ENCODE data around the gene BABAM2. TPM values are rescaled to one million over a fixed set of nuclear protein-coding genes. Genes with fewer than 3 reads are reported as not detected.
A peak's percentile ranks its signal among the peaks of the same experiment; 100 is the strongest.

Gene BABAM2
- total RNA-seq, 1 donor from 2014 or later = 34.6 TPM

DNA sequence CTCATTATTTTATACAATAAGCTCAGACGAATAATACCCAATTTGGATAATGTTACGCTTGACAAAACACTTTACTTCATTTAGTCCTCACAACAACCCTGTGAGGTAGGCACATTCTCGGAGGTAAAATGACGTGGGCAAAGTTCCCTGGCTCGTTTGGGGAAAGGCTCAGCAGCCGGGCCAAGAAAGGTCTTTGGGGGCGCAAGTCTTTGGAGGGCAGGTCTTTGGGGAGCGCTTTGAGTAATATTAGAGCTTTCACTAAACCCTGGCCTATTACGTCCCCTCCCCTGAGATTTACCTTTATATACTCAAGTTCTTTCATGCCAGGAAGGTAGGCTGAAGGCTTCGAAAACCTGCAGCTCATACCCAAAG, 769 bp upstream of the BABAM2 start:
- peak overlapping the region; percentile 73 for H3K4me2 ChIP-seq
- Mint-ChIP-seq H3K9me3 (no peaks in the 10 kb centered on the region), H3K36me3 (no peaks in the 10 kb centered on the region), H3K4me1 (peaks cover 21% of the 10 kb centered on the region), H3K4me3 (peak overlapping the region; percentile 96), H3K27ac (peak overlapping the region; percentile 97), H3K27me3 (ENCODE audit: insufficient read depth, low read depth) (peaks cover 2% of the 10 kb centered on the region)
- peaks cover under 1% of the 10 kb centered on the region for H3K36me3 ChIP-seq
- H3K9ac ChIP-seq = no peak overlapping the region
- H3K79me2 ChIP-seq (ENCODE audit: low read depth) = peaks cover 31% of the 10 kb centered on the region
- H4K20me1 ChIP-seq (ENCODE audit: low read depth) = no peaks in the 10 kb centered on the region
- H3K27me3 ChIP-seq = no peaks in the 10 kb centered on the region
- peak overlapping the region; percentile 97 for H2AFZ ChIP-seq (replicated peaks)
- H3F3A ChIP-seq (ENCODE audit: low read depth) = peaks cover 8% of the 10 kb centered on the region
- DNase-seq (ENCODE audit: low spot score) = no peak
- TF ChIP-seq EZH2phosphoT487 (IDR thresholded peaks at IDR 0.05) (no peak), EZH2 (IDR thresholded peaks at IDR 0.05) (no peak)
- TF ChIP-seq, protein P1, sequence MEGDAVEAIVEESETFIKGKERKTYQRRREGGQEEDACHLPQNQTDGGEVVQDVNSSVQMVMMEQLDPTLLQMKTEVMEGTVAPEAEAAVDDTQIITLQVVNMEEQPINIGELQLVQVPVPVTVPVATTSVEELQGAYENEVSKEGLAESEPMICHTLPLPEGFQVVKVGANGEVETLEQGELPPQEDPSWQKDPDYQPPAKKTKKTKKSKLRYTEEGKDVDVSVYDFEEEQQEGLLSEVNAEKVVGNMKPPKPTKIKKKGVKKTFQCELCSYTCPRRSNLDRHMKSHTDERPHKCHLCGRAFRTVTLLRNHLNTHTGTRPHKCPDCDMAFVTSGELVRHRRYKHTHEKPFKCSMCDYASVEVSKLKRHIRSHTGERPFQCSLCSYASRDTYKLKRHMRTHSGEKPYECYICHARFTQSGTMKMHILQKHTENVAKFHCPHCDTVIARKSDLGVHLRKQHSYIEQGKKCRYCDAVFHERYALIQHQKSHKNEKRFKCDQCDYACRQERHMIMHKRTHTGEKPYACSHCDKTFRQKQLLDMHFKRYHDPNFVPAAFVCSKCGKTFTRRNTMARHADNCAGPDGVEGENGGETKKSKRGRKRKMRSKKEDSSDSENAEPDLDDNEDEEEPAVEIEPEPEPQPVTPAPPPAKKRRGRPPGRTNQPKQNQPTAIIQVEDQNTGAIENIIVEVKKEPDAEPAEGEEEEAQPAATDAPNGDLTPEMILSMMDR (IDR thresholded peaks at IDR 0.05) = no peak
- H3K4me1 ChIP-seq = peaks cover 7% of the 10 kb centered on the region
- no peaks in the 10 kb centered on the region for H3K9me3 ChIP-seq (ENCODE audit: low read depth)
- H3K27ac ChIP-seq = no peak overlapping the region
- peak overlapping the region; percentile 82 for H3K4me3 ChIP-seq

DNA sequence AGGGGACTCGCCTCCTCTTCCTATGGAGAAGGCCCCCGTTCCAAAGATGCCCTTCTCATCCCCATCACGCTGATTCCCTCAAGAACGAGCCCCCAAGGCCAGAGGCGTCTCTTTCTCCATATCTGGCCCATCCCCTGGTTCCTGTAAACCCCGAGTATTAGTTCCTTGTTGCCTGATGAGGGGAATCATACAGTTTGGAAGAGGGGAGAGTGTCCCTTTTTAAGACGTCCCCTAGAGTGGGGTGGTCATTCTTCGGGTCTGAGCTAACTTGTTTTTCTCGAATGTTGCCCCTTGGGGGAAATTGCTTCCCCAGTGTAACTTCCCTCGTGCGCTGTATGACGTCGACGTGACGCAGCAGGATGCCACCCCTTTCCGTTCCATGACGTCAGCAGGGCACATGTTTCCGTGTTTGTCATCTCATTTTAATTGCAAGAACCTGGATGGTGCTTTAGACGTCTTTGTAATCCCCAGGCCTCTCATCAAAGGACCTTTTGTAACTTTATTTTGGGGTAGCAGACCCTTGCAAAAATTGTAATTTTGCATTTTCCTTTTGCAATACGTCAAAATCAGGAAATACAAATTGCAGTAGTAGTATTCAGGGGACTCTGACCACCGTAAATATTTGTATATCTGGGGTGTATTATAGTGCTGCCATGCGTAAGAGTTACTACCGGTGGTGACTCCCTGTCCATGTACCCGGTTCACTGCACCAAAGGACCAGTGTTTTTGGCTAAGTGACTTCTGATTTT, 569 bp downstream of the BABAM2 start:
- peak overlapping the region; percentile 73 for H3K4me2 ChIP-seq
- Mint-ChIP-seq H3K4me3 (peak overlapping the region; percentile 96), H3K36me3 (peaks cover 3% of the 10 kb centered on the region), H3K4me1 (peaks cover 17% of the 10 kb centered on the region), H3K27me3 (ENCODE audit: insufficient read depth, low read depth) (peaks cover 2% of the 10 kb centered on the region), H3K9me3 (no peaks in the 10 kb centered on the region), H3K27ac (peak overlapping the region; percentile 72)
- H3K79me2 ChIP-seq (ENCODE audit: low read depth) = peaks cover 31% of the 10 kb centered on the region
- H3K9me3 ChIP-seq (ENCODE audit: low read depth) = no peaks in the 10 kb centered on the region
- peak; percentile 74 for DNase-seq (ENCODE audit: low spot score)
- H3K4me3 ChIP-seq = peak overlapping the region; percentile 82
- H2AFZ ChIP-seq (replicated peaks) = peak overlapping the region; percentile 97
- peaks cover 9% of the 10 kb centered on the region for H3K36me3 ChIP-seq
- peak overlapping the region; percentile 37 for H3K9ac ChIP-seq
- peaks cover 7% of the 10 kb centered on the region for H3K4me1 ChIP-seq
- peak overlapping the region; percentile 79 for H3K27ac ChIP-seq
- H3F3A ChIP-seq (ENCODE audit: low read depth) = peaks cover 8% of the 10 kb centered on the region
- no peaks in the 10 kb centered on the region for H4K20me1 ChIP-seq (ENCODE audit: low read depth)
- TF ChIP-seq, protein P1 (IDR thresholded peaks at IDR 0.05) = no peak
- TF ChIP-seq EZH2 (IDR thresholded peaks at IDR 0.05) = no peak
- no peak for TF ChIP-seq EZH2phosphoT487 (IDR thresholded peaks at IDR 0.05)
- no peaks in the 10 kb centered on the region for H3K27me3 ChIP-seq

DNA sequence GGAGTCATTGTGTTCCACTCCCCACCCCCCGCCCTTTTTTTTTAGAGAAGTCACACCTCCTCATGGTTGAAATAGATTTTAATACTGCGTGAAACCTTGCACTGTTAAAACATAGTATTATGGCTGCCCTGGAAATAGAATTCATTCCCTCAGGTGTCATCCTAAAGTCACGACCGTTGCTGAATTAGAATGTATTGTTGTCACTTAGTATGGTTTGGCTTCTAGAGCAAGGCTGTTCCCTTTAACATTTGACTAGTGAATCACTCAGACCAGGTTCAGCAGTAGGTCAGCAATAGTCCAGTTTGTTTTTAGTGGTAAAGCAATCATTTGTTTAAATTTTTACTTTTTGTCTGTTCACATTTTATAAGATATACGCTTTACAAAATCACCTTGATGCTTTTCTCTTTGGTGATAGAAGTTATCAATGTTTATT, 1.2 kb downstream of the BABAM2 start:
- Histone ChIP-seq H3K9me3 (ENCODE audit: low read depth) (no peaks in the 10 kb centered on the region), H3K4me3 (peak overlapping the region; percentile 82), H3K27me3 (no peaks in the 10 kb centered on the region), H3F3A (ENCODE audit: low read depth) (peaks cover 8% of the 10 kb centered on the region), H2AFZ (replicated peaks) (no peak overlapping the region), H3K4me2 (peak overlapping the region; percentile 73), H4K20me1 (ENCODE audit: low read depth) (no peaks in the 10 kb centered on the region), H3K9ac (no peak overlapping the region), H3K79me2 (ENCODE audit: low read depth) (peaks cover 31% of the 10 kb centered on the region), H3K4me1 (peaks cover 7% of the 10 kb centered on the region), H3K27ac (no peak overlapping the region), H3K36me3 (peaks cover 9% of the 10 kb centered on the region)
- Mint-ChIP-seq H3K9me3 (no peaks in the 10 kb centered on the region), H3K27ac (no peak overlapping the region), H3K36me3 (peaks cover 6% of the 10 kb centered on the region), H3K27me3 (ENCODE audit: insufficient read depth, low read depth) (peaks cover 2% of the 10 kb centered on the region), H3K4me3 (peak overlapping the region; percentile 96), H3K4me1 (peaks cover 17% of the 10 kb centered on the region)
- TF ChIP-seq EZH2 (IDR thresholded peaks at IDR 0.05) (no peak), EZH2phosphoT487 (IDR thresholded peaks at IDR 0.05) (no peak)
- TF ChIP-seq, protein P1 (IDR thresholded peaks at IDR 0.05) = no peak
- no peak for DNase-seq (ENCODE audit: low spot score)

Measured in neural progenitor cell (in vitro differentiated cells).